Heart right ventricle (tissue), 16 donors: ENCODE results near the gene HSPA8. TPM values are rescaled to one million over a fixed set of nuclear protein-coding genes. Genes with fewer than 3 reads are reported as not detected.

Experiments used
- ATAC-seq, 8 donors: fragments of 200-7000 bp; cut with Tn5 transposase; one replicate each; pipeline ENCODE4 v1.9.1; 2020; ENCODE audit warnings: mild to moderate bottlenecking in 8 of 8, moderate library complexity in 8 of 8, moderate number of reproducible peaks in 1 of 8
- DNase-seq, 2 donors: peaks; one replicate each; pipeline ENCODE4 v3.0.0-alpha.2; 2020
- H3K27ac ChIP-seq, 10 donors: fragments of 200-600 bp; sonication (generic) in 2 of 10; one replicate each; pipeline versions ENCODE4 v1.5.0 to v1.8.0; 2020 to 2022; ENCODE audit warnings: mild to moderate bottlenecking in 3 of 10
- H3K27me3 ChIP-seq, 7 donors: fragments of 200-600 bp; one replicate each; pipeline ENCODE4 v1.8.0; 2021 to 2022; ENCODE audit warnings: mild to moderate bottlenecking in 2 of 7
- H3K36me3 ChIP-seq, 9 donors: fragments of 200-600 bp; sonication (generic) in 1 of 9; one replicate each; pipeline versions ENCODE4 v1.5.0 to v1.8.0; 2020 to 2022; ENCODE audit warnings: mild to moderate bottlenecking in 2 of 9
- H3K4me1 ChIP-seq, 9 donors: fragments of 200-600 bp; sonication (generic) in 1 of 9; one replicate each; pipeline versions ENCODE4 v1.5.0 to v1.8.0; 2020 to 2022; ENCODE audit warnings: mild to moderate bottlenecking in 4 of 9
- H3K4me3 ChIP-seq, 10 donors: fragments of 200-600 bp; sonication (generic) in 2 of 10; one replicate each; pipeline versions ENCODE4 v1.5.0 to v1.8.0; 2020 to 2022; ENCODE audit warnings: mild to moderate bottlenecking in 7 of 10, moderate library complexity in 2 of 10
- H3K9me3 ChIP-seq, 11 donors: fragments of 200-600 bp in 10 of 11; sonication (generic) in 2 of 11; one replicate each; pipeline versions ENCODE4 v1.5.0 to v1.8.0; 2013 to 2022; ENCODE audit warnings: mild to moderate bottlenecking in 2 of 11, control low read depth in 1 of 11, moderate library complexity in 1 of 11
- CTCF ChIP-seq, 9 donors: fragments of 200-600 bp; sonication (generic) in 2 of 9; IDR thresholded peaks; one replicate each; pipeline versions ENCODE4 v1.5.0 to v1.8.0; 2021 to 2022; ENCODE audit warnings: antibody characterized with exemption in 9 of 9, mild to moderate bottlenecking in 5 of 9, moderate library complexity in 1 of 9
- WGBS, 2 donors: extraction: QIAGEN DNeasy Blood & Tissue Kit; methylation state at CpG; one replicate each; pipeline ENCODE4 v1.1.7; 2013; ENCODE audit warnings: inconsistent platforms in 1 of 2; 5-methylcytosine and 5-hydroxymethylcytosine counted together
- intact Hi-C, 10 donors: fragments of 100-400 bp; cut with DNase I; formaldehyde crosslinking; loops; one replicate each; pipeline versions ENCODE4 v1.11.1 to v1.14.2; 2022
- polyA plus RNA-seq, 2 donors: library from polyadenylated mRNA; stranded (reverse); fragments of 200-250 nt; gene quantifications; one replicate each; pipeline ENCODE4 v1.2.3, GENCODE V29; 2013
- total RNA-seq, 10 donors: library from RNA; stranded (reverse); fragmentation: NEBNext Ultra II Directional in 3 of 10; extraction: Animal tissue kit (Norgen Biotek cat#: 25700) in 3 of 10; gene quantifications; one replicate each; pipeline versions ENCODE4 v1.2.1 to v1.2.4, GENCODE V29; 2021 to 2023
- donor health status: Arrhythmogenic right ventricular cardiomyopathy.
- donor health status: ischemic (EF 13 %, LVEDD 7.1; RV severe dilation, severe dysfunction).
- donor health status: healthy with polysubstance abuse.
- donor health status: DM: no; HTN: yes; CAD: no.
- donor health status: DM: no; HTN: no; CAD: no.
- donor health status: ischemic (EF 25% LVEDD 6.9; RV normal size, moderate dysfunction).
- donor health status: ischemic (EF 25% LVEDD 5.7; RV mildly dilated, moderate dysfunction).
- donor health status: healthy.
- donor health status: DM: yes; HTN: yes; CAD: no.
- donor health status: Ischemic cardiomyopathy.
- donor health status: ischemic (EF 35%, LVEDD 5.7; RV mildly dilated, moderate dysfunction).
- donor health status: nonischemic (EF 11% LVEDD 7.7; RV severe dilation, severe dysfunction).
- donor health status: DM: yes; HTN: yes; CAD: no.
- donor health status: PGD.
- donor health status: ischemic (EF 29% LVEDD 5.4; RV normal size, mild dysfunction).
- donor health status: nonischemic (EF 23%, LVEDD 6.1; RV moderate dilation, normal function).

The HSPA8 gene
- total and polyA plus RNA-seq, 12 donors = 52.9 to 1,440 (median 1,050) TPM

- H3K4me1 ChIP-seq = peaks cover 23 to 68% (median 57%) of the 10 kb centered on the region in 9 donors
Measured at GRCh38 chr11:123055191-123055901, 6.6 kb downstream of the HSPA8 start.

GRCh38 chr11:123054301-123055065 is 7.5 kb downstream of the HSPA8 start:
- intact Hi-C loops = loop anchor here in 6 of 10 donors (1.0 to 10.0 kb wide), 3 partner anchors 140 to 191 kb away; no protein-coding TSS in a partner anchor
- DNase-seq = peak in 1 of 2 donors; percentile 40
- Histone ChIP-seq H3K9me3 (no peaks in the 10 kb centered on the region), H3K4me3 (no peak overlapping the region), H3K27ac (peak overlapping the region in 1 of 10 donors; percentile 3), H3K4me1 (peaks cover 23 to 59% (median 48%) of the 10 kb centered on the region in 9 donors), H3K36me3 (peaks cover 0 to 76% (median 50%) of the 10 kb centered on the region in 9 donors), H3K27me3 (no peaks in the 10 kb centered on the region)
- peak; percentile 58 to 82 (median 75) for TF ChIP-seq CTCF (IDR thresholded peaks at IDR 0.05)
- WGBS, 2 donors = 26 to 27% methylated on average over 11 of the region's 11 CpGs
- ATAC-seq = peak; percentile 71 to 93 (median 88)

More at GRCh38 chr11:123055191-123055901, 6.6 kb downstream of the HSPA8 start:
- intact Hi-C loops = loop anchor here in 5 of 10 donors (10.0 kb wide), 2 partner anchors 141 to 191 kb away; no protein-coding TSS in a partner anchor
- no peak for TF ChIP-seq CTCF (IDR thresholded peaks at IDR 0.05)
- ATAC-seq (peak in 1 of 8 donors; percentile 25), DNase-seq (no peak)
- Histone ChIP-seq H3K9me3 (no peaks in the 10 kb centered on the region), H3K27ac (peak overlapping the region in 1 of 10 donors; percentile 22), H3K36me3 (peaks cover 0 to 85% (median 59%) of the 10 kb centered on the region in 9 donors), H3K27me3 (no peaks in the 10 kb centered on the region), H3K4me3 (no peak overlapping the region)
- WGBS, 2 donors = 68 to 70% methylated on average over 6 of the region's 6 CpGs

- no peaks in the 10 kb centered on the region for H3K9me3 ChIP-seq
- no peak overlapping the region for H3K27ac ChIP-seq
- H3K36me3 ChIP-seq = peaks cover 0 to 63% (median 37%) of the 10 kb centered on the region in 9 donors
- H3K4me1 ChIP-seq = peaks cover 12 to 45% (median 34%) of the 10 kb centered on the region in 9 donors
- H3K4me3 ChIP-seq = no peak overlapping the region
- no peaks in the 10 kb centered on the region for H3K27me3 ChIP-seq
- DNase-seq (no peak), ATAC-seq (peak in 1 of 8 donors; percentile 9)
- no peak for TF ChIP-seq CTCF (IDR thresholded peaks at IDR 0.05)
- intact Hi-C loops = loop anchor here in 5 of 10 donors (10.0 kb wide), 2 partner anchors 138 to 188 kb away; no protein-coding TSS in a partner anchor
- 94 to 95% methylated on average over 5 of the region's 5 CpGs for WGBS, 2 donors
Measured at GRCh38 chr11:123052901-123053721, 8.8 kb downstream of the HSPA8 start.
